Adrenal gland (tissue), 12 donors: ENCODE data around the gene HCRT. TPM values are rescaled to one million over a fixed set of nuclear protein-coding genes. Genes with fewer than 3 reads are reported as not detected.

Source experiments
- DNase-seq, 7 donors: peaks; one replicate each; pipeline ENCODE4 v3.0.0-alpha.2; 2019 to 2020
- H3K27ac ChIP-seq, 5 donors: fragments of 200-600 bp; sonication (generic) in 4 of 5; 1 replicate in 3 of 5; 2 replicates in 2 of 5; pipeline versions ENCODE4 v1.5.1 to v1.8.0; 2016 to 2020; ENCODE audit warnings: mild to moderate bottlenecking in 1 of 5
- H3K27me3 ChIP-seq: fragments of 200-600 bp; 2 replicates; pipeline ENCODE4 v1.8.0; 2021
- H3K36me3 ChIP-seq, 2 donors: fragments of 200-600 bp; replicated peaks in 1 of 2; 1 replicate in 1 of 2; 2 replicates in 1 of 2; pipeline versions ENCODE4 v1.5.1 to v1.8.0; 2018 to 2022
- H3K4me1 ChIP-seq, 2 donors: fragments of 200-600 bp; replicated peaks in 1 of 2; 1 replicate in 1 of 2; 2 replicates in 1 of 2; pipeline versions ENCODE4 v1.5.1 to v1.8.0; 2018 to 2021
- H3K4me3 ChIP-seq, 4 donors: fragments of 200-600 bp; sonication (generic) in 3 of 4; one replicate each; pipeline ENCODE4 v1.5.1; 2016 to 2018
- H3K9me3 ChIP-seq, 3 donors: fragments of 200-600 bp; sonication (generic) in 1 of 3; replicated peaks in 1 of 3; 1 replicate in 2 of 3; 2 replicates in 1 of 3; pipeline versions ENCODE4 v1.5.1 to v1.8.0; 2016 to 2021
- POLR2A ChIP-seq, 2 donors: fragments of 450-650 bp; IDR thresholded peaks; one replicate each; pipeline ENCODE4 v1.6.1; 2017; ENCODE audit warnings: antibody characterized with exemption in 2 of 2, mild to moderate bottlenecking in 2 of 2, moderate library complexity in 1 of 2
- WGBS, 4 donors: extraction: QIAGEN DNeasy Blood & Tissue Kit in 2 of 4; methylation state at CpG; one replicate each; pipeline versions ENCODE4 v1.1.5 to v1.1.7; 2013 to 2017; 5-methylcytosine and 5-hydroxymethylcytosine counted together
- intact Hi-C, 2 donors: fragments of 100-400 bp; cut with DNase I; formaldehyde crosslinking; loops; one replicate each; pipeline versions ENCODE4 v1.14.1 to v1.15.0; 2022 to 2023
- polyA plus RNA-seq, 3 donors: library from polyadenylated mRNA; stranded (reverse); fragments of 200-250 nt in 2 of 3; fragments of 350-450 nt in 1 of 3; fragmentation: Illumina TruSeq in 1 of 3; extraction: RNeasy Lipid Tissue Mini Kit (QIAGEN cat#74804) in 1 of 3; gene quantifications; one replicate each; pipeline ENCODE4 v1.2.3, GENCODE V29; 2013 to 2014
- total RNA-seq, 9 donors: library from RNA; depleted of rRNA in 4 of 9; stranded (reverse); fragments of >200 nt in 4 of 9; fragments of 120-200 nt in 1 of 9; fragmentation: NEBNext Ultra II Directional in 1 of 9; extraction: Animal tissue kit (Norgen Biotek cat#: 25700) in 1 of 9; gene quantifications; one replicate each; pipeline versions ENCODE4 v1.1.0 to v1.2.4, GENCODE V29; 2013 to 2023
- TF ChIP-seq, protein P1 (sequence below), 6 experiments: fragments of 450-650 bp in 4 of 6; fragments of 200-600 bp in 2 of 6; sonication (generic) in 1 of 6; IDR thresholded peaks; 1 replicate in 5 of 6; 2 replicates in 1 of 6; pipeline versions ENCODE4 v1.5.1 to v1.8.0; 2016 to 2021; ENCODE audit warnings: antibody characterized with exemption in 6 of 6, mild to moderate bottlenecking in 2 of 6, moderate library complexity in 1 of 6
- donor health status: healthy with polysubstance abuse.
- donor health status: Bipolar disorder and iron deficiency.
- donor health status: DM: yes; HTN: yes; CAD: no.
- donor health status: DM: no; HTN: no; CAD: no.
- donor health status: DM: no; HTN: no; CAD: no.
- donor health status: DM: yes; HTN: yes; CAD: no.

HCRT gene
- total and polyA plus RNA-seq, 12 donors: not detected

DNA sequence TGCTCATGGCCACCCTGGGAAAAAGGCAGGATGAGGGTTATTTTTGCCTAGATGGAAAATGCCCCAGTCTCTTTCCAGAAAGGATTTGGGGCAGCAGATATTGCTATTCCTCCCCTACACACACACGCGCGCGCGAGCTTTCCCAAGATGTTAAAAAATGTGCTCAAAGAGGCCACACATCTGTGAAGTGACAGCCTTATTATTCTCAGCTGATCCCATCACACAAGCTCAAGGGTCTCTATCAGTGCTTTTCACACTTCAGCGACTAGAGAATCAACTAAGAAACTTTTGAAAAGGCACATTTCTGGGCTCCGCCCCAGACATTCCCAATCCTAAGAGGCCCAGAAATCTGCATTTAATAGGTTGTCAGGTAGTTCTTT is 24.7 kb downstream of the HCRT start:
- no peak for DNase-seq
- 89 to 94% (median 90%) methylated on average over 7 of the region's 7 CpGs for WGBS, 4 donors
- TF ChIP-seq POLR2A (IDR thresholded peaks at IDR 0.05): no peak
- TF ChIP-seq, protein P1, sequence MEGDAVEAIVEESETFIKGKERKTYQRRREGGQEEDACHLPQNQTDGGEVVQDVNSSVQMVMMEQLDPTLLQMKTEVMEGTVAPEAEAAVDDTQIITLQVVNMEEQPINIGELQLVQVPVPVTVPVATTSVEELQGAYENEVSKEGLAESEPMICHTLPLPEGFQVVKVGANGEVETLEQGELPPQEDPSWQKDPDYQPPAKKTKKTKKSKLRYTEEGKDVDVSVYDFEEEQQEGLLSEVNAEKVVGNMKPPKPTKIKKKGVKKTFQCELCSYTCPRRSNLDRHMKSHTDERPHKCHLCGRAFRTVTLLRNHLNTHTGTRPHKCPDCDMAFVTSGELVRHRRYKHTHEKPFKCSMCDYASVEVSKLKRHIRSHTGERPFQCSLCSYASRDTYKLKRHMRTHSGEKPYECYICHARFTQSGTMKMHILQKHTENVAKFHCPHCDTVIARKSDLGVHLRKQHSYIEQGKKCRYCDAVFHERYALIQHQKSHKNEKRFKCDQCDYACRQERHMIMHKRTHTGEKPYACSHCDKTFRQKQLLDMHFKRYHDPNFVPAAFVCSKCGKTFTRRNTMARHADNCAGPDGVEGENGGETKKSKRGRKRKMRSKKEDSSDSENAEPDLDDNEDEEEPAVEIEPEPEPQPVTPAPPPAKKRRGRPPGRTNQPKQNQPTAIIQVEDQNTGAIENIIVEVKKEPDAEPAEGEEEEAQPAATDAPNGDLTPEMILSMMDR (IDR thresholded peaks at IDR 0.05): no peak
- Histone ChIP-seq H3K27ac (no peak overlapping the region), H3K4me1 (peaks cover 0 to 1% of the 10 kb centered on the region in 2 donors), H3K36me3 (no peaks in the 10 kb centered on the region), H3K9me3 (no peaks in the 10 kb centered on the region), H3K4me3 (no peak overlapping the region), H3K27me3 (no peaks in the 10 kb centered on the region)
- intact Hi-C loops: no loop called here

GRCh38 chr17:42159796-42160530 is 25.3 kb downstream of the HCRT start:
- Histone ChIP-seq H3K4me3 (no peak overlapping the region), H3K27ac (no peak overlapping the region), H3K27me3 (no peaks in the 10 kb centered on the region), H3K9me3 (no peaks in the 10 kb centered on the region), H3K36me3 (no peaks in the 10 kb centered on the region), H3K4me1 (peaks cover 0 to 5% of the 10 kb centered on the region in 2 donors)
- no peak for TF ChIP-seq POLR2A (IDR thresholded peaks at IDR 0.05)
- TF ChIP-seq, protein P1 (IDR thresholded peaks at IDR 0.05): no peak
- 74 to 90% (median 85%) methylated on average over 11 to 14 of the region's 14 CpGs for WGBS, 4 donors
- DNase-seq: no peak
- intact Hi-C loops: no loop called here

- Histone ChIP-seq H3K4me3 (peak overlapping the region in 2 of 4 donors; percentile 74 to 78), H3K9me3 (no peaks in the 10 kb centered on the region), H3K4me1 (peaks cover 19 to 32% of the 10 kb centered on the region in 2 donors), H3K27me3 (no peaks in the 10 kb centered on the region), H3K27ac (peak overlapping the region in 1 of 5 donors; percentile 24), H3K36me3 (no peaks in the 10 kb centered on the region)
- TF ChIP-seq, protein P1 (IDR thresholded peaks at IDR 0.05): no peak
- no peak for TF ChIP-seq POLR2A (IDR thresholded peaks at IDR 0.05)
- intact Hi-C loops: no loop called here
- no peak for DNase-seq
- 38 to 45% (median 42%) methylated on average over 17 of the region's 17 CpGs for WGBS, 4 donors
Observed at GRCh38 chr17:42155614-42156045, 29.6 kb downstream of the HCRT start.

- intact Hi-C loops: no loop called here
- H3K36me3 ChIP-seq: peaks cover 0 to 2% of the 10 kb centered on the region in 2 donors
- H3K27ac ChIP-seq: peak overlapping the region; percentile 71 to 89 (median 82)
- 3 to 7% (median 5%) methylated on average over 13 to 15 of the region's 15 CpGs for WGBS, 4 donors
- peaks cover 19 to 41% of the 10 kb centered on the region in 2 donors for H3K4me1 ChIP-seq
- H3K9me3 ChIP-seq: no peaks in the 10 kb centered on the region
- H3K4me3 ChIP-seq: peak overlapping the region; percentile 66 to 95 (median 74)
- TF ChIP-seq, protein P1 (IDR thresholded peaks at IDR 0.05): no peak
- peak in 1 of 2 donors; percentile 7 for TF ChIP-seq POLR2A (IDR thresholded peaks at IDR 0.05)
- peak in 5 of 7 donors; percentile 33 to 56 (median 52) for DNase-seq
- no peaks in the 10 kb centered on the region for H3K27me3 ChIP-seq
Observed at GRCh38 chr17:42153919-42154742, 31.1 kb downstream of the HCRT start.
